Endothelial cell of umbilical vein (primary cell): ENCODE measurements around the gene SMIM36.

Experiments
- EZH2 ChIP-seq: IDR thresholded peaks from 2 replicates; pipeline ENCODE4 v1.6.1; 2012; ENCODE audit warnings: borderline replicate concordance, low read depth, mild to moderate bottlenecking, moderate library complexity, low read length, inconsistent platforms; ENCODE audit not compliant: severe bottlenecking
- FOS ChIP-seq: IDR thresholded peaks from 2 replicates; pipeline ENCODE4 v1.6.1; 2011; ENCODE audit warnings: mild to moderate bottlenecking, low read length, moderate library complexity, borderline replicate concordance; ENCODE audit not compliant: insufficient read depth
- JUN ChIP-seq: IDR thresholded peaks from 2 replicates; pipeline ENCODE4 v1.6.1; 2011; ENCODE audit warnings: borderline replicate concordance, low read depth; ENCODE audit not compliant: insufficient read length, insufficient read depth
- POLR2A ChIP-seq: IDR thresholded peaks from 2 replicates; pipeline ENCODE4 v1.6.1; 2012; ENCODE audit warnings: low read depth, mild to moderate bottlenecking, control low read depth, low read length
- POLR2AphosphoS5 ChIP-seq: IDR thresholded peaks from 2 replicates; pipeline ENCODE4 v1.6.1; 2012; ENCODE audit warnings: low read depth, mild to moderate bottlenecking, control low read depth, low read length, moderate library complexity; ENCODE audit not compliant: insufficient read depth
- TF ChIP-seq, protein P1 (sequence below), 2 donors: IDR thresholded peaks; 1 replicate in 1 of 2; 2 replicates in 1 of 2; pipeline ENCODE4 v1.5.1; 2011; ENCODE audit warnings: low read length in 2 of 2, mild to moderate bottlenecking in 2 of 2, moderate library complexity in 2 of 2, control low read depth in 1 of 2, inconsistent platforms in 1 of 2, low read depth in 1 of 2; ENCODE audit not compliant: insufficient read depth in 1 of 2; ENCODE audit errors: extremely low read depth in 1 of 2
- TF ChIP-seq, protein P2 (sequence below): IDR thresholded peaks from 2 replicates; pipeline ENCODE4 v1.6.1; 2011; ENCODE audit not compliant: insufficient read depth, insufficient read length

DNA sequence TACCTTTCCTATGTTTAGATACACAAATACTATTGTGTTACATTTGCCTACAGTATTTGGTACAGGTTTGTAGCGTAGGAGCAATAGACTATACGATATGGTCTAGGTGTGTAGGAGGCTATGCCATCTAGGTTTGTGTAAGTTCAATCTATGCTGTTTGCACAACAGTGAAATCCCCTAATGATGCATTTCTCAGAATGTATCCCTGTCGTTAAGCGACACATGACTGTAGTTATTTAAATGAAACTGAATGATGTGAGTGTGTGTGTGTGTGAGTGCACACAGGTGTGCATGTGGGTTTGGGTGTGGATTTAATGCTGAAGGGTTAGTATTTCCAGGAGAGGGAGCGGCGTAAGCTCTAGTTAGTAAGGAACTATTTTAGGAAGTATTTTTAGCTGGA, 34.6 kb upstream of the SMIM36 start:
- TF ChIP-seq, protein P1, sequence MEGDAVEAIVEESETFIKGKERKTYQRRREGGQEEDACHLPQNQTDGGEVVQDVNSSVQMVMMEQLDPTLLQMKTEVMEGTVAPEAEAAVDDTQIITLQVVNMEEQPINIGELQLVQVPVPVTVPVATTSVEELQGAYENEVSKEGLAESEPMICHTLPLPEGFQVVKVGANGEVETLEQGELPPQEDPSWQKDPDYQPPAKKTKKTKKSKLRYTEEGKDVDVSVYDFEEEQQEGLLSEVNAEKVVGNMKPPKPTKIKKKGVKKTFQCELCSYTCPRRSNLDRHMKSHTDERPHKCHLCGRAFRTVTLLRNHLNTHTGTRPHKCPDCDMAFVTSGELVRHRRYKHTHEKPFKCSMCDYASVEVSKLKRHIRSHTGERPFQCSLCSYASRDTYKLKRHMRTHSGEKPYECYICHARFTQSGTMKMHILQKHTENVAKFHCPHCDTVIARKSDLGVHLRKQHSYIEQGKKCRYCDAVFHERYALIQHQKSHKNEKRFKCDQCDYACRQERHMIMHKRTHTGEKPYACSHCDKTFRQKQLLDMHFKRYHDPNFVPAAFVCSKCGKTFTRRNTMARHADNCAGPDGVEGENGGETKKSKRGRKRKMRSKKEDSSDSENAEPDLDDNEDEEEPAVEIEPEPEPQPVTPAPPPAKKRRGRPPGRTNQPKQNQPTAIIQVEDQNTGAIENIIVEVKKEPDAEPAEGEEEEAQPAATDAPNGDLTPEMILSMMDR (IDR thresholded peaks at IDR 0.05; ENCODE audit: extremely low read depth in 1 of 2, insufficient read depth in 1 of 2, low read depth in 1 of 2, low read length in 2 of 2): no peak
- TF ChIP-seq POLR2A: no peak
- TF ChIP-seq EZH2: no peak
- TF ChIP-seq POLR2AphosphoS5: no peak
- TF ChIP-seq JUN: no peak
- TF ChIP-seq, protein P2, sequence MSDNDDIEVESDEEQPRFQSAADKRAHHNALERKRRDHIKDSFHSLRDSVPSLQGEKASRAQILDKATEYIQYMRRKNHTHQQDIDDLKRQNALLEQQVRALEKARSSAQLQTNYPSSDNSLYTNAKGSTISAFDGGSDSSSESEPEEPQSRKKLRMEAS: no peak
- TF ChIP-seq FOS: no peak
